Right atrium auricular region (tissue), 2 donors: ENCODE measurements around the gene ASB11. TPM values are rescaled to one million over a fixed set of nuclear protein-coding genes. Genes with fewer than 3 reads are reported as not detected.
"Not testable (repeated sequence)": the region's sequence is repeated elsewhere in the genome, so short reads cannot be mapped to it uniquely, and the experiment has no call there.

ENCODE experiments used
- DNase-seq: peaks from one replicate; pipeline ENCODE4 v3.0.0-alpha.2; 2019; ENCODE audit warnings: low spot score
- H3K27ac ChIP-seq, 2 donors: fragments of 200-600 bp; sonication (generic); 1 replicate in 1 of 2; 2 replicates in 1 of 2; pipeline ENCODE4 v1.5.1; 2016 to 2019
- H3K27me3 ChIP-seq, 2 donors: fragments of 200-600 bp; sonication (generic); one replicate each; pipeline versions ENCODE4 v1.5.1 to v1.6.0; 2017 to 2019
- H3K36me3 ChIP-seq: fragments of 200-600 bp; sonication (generic); one replicate; pipeline ENCODE4 v1.5.1; 2016
- H3K4me1 ChIP-seq, 2 donors: fragments of 200-600 bp; sonication (generic); one replicate each; pipeline versions ENCODE4 v1.5.1 to v1.6.0; 2017 to 2019
- H3K4me3 ChIP-seq, 2 donors: fragments of 200-600 bp; sonication (generic); 1 replicate in 1 of 2; 2 replicates in 1 of 2; pipeline ENCODE4 v1.5.1; 2017 to 2019; ENCODE audit warnings: mild to moderate bottlenecking in 1 of 2, moderate library complexity in 1 of 2
- H3K9me3 ChIP-seq, 2 donors: fragments of 200-600 bp; sonication (generic); one replicate each; pipeline ENCODE4 v1.5.1; 2019
- CTCF ChIP-seq, 2 donors: fragments of 200-600 bp; sonication (generic); IDR thresholded peaks; one replicate each; pipeline ENCODE4 v1.5.1; 2019; ENCODE audit warnings: antibody characterized with exemption in 2 of 2
- total RNA-seq, 2 donors: library from RNA; depleted of rRNA; stranded (reverse); fragments of >200 nt; gene quantifications; one replicate each; pipeline ENCODE4 v1.1.0, GENCODE V29; 2016

ASB11 gene
- total RNA-seq, 2 donors from 2014 or later, result 57.1 to 137 TPM

- no peak for TF ChIP-seq CTCF (IDR thresholded peaks at IDR 0.05)
- Histone ChIP-seq H3K27me3 (no peaks in the 10 kb centered on the region), H3K4me3 (no peak overlapping the region), H3K36me3 (no peaks in the 10 kb centered on the region), H3K9me3 (no peaks in the 10 kb centered on the region), H3K27ac (peak overlapping the region; percentile 54 to 83), H3K4me1 (peaks cover 0 to 4% of the 10 kb centered on the region in 2 donors)
- DNase-seq, result no peak
Measured at GRCh38 chrX:15310117-15310516, 5.3 kb downstream of the ASB11 start.

GRCh38 chrX:15305899-15306298, 9.5 kb downstream of the ASB11 start:
- not testable (repeated sequence) for H3K27ac ChIP-seq, H3K4me3 ChIP-seq, H3K27me3 ChIP-seq, DNase-seq, H3K4me1 ChIP-seq, H3K9me3 ChIP-seq, H3K36me3 ChIP-seq

GRCh38 chrX:15301924-15302323, 13.5 kb downstream of the ASB11 start:
- no peaks in the 10 kb centered on the region for H3K27me3 ChIP-seq
- TF ChIP-seq CTCF (IDR thresholded peaks at IDR 0.05), result no peak
- no peaks in the 10 kb centered on the region for H3K36me3 ChIP-seq
- H3K9me3 ChIP-seq, result no peaks in the 10 kb centered on the region
- H3K4me1 ChIP-seq, result peaks cover 0 to 20% of the 10 kb centered on the region in 2 donors
- H3K4me3 ChIP-seq, result no peak overlapping the region
- DNase-seq, result peak; percentile 75
- H3K27ac ChIP-seq, result peak overlapping the region; percentile 44 to 68

GRCh38 chrX:15299941-15300851, 15.2 kb downstream of the ASB11 start:
- H3K36me3 ChIP-seq, result no peaks in the 10 kb centered on the region
- no peak for DNase-seq
- no peaks in the 10 kb centered on the region for H3K27me3 ChIP-seq
- H3K9me3 ChIP-seq, result no peaks in the 10 kb centered on the region
- peaks cover 0 to 20% of the 10 kb centered on the region in 2 donors for H3K4me1 ChIP-seq
- H3K27ac ChIP-seq, result peak overlapping the region; percentile 61 to 68
- H3K4me3 ChIP-seq, result no peak overlapping the region
- TF ChIP-seq CTCF (IDR thresholded peaks at IDR 0.05), result peak; percentile 18 to 64

- H3K27me3 ChIP-seq, result no peaks in the 10 kb centered on the region
- H3K9me3 ChIP-seq, result no peaks in the 10 kb centered on the region
- H3K4me3 ChIP-seq, result no peak overlapping the region
- no peak for TF ChIP-seq CTCF (IDR thresholded peaks at IDR 0.05)
- H3K36me3 ChIP-seq, result no peaks in the 10 kb centered on the region
- H3K27ac ChIP-seq, result peak overlapping the region; percentile 61 to 67
- H3K4me1 ChIP-seq, result peaks cover 0 to 20% of the 10 kb centered on the region in 2 donors
- DNase-seq, result no peak
Measured at GRCh38 chrX:15298780-15299179, 16.7 kb downstream of the ASB11 start.

GRCh38 chrX:15298201-15298600, 17.2 kb downstream of the ASB11 start:
- no peak overlapping the region for H3K4me3 ChIP-seq

More at GRCh38 chrX:15298201-15298600, 17.2 kb downstream of the ASB11 start:
- TF ChIP-seq CTCF (IDR thresholded peaks at IDR 0.05), result no peak
- H3K27me3 ChIP-seq, result no peaks in the 10 kb centered on the region
- H3K36me3 ChIP-seq, result no peaks in the 10 kb centered on the region
- H3K9me3 ChIP-seq, result no peaks in the 10 kb centered on the region
- DNase-seq, result no peak
- peaks cover 0 to 20% of the 10 kb centered on the region in 2 donors for H3K4me1 ChIP-seq
- peak overlapping the region; percentile 61 to 67 for H3K27ac ChIP-seq
